NCI-H1105 treated with DMSO at 0.1 percent for 48 hours (cell line): ENCODE measurements around the gene SYTL1.
A peak's percentile ranks its signal among the peaks of the same experiment; 100 is the strongest.

Experiments used
- DNase-seq: peaks from one replicate; lab custom pipeline; 2025; lab: John Stamatoyannopoulos, UW

SYTL1 gene

DNA sequence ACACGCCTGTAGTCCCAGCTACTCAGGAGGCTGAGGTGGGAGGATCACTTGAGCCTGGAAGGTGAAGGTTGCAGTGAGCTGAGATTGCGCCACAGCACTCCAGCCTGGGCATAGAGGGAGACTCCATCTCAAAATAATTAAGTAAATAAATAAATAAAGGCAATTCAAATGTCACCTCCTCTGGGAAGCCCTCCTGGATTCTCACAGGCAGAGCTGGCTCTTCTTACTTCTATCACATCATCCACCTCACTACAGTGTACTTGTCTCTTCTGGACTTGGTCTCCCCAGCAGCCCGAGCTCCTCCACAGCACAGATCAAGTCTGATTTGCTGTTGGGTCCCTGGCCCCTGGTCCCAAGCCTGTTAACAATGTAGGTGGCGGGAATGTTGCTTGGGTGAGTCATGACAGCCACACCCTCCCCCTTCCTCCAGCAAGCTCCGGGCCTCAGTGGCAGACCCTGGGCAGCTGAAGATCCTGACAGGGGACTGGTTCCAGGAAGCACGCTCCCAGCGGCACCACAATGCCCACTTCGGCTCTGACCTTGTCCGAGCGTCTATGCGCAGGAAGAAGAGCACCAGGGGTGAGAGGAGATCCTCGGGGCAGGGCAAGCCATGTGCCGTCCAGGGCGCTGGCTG, 5.3 kb downstream of the SYTL1 start:
- no peak for DNase-seq

DNA sequence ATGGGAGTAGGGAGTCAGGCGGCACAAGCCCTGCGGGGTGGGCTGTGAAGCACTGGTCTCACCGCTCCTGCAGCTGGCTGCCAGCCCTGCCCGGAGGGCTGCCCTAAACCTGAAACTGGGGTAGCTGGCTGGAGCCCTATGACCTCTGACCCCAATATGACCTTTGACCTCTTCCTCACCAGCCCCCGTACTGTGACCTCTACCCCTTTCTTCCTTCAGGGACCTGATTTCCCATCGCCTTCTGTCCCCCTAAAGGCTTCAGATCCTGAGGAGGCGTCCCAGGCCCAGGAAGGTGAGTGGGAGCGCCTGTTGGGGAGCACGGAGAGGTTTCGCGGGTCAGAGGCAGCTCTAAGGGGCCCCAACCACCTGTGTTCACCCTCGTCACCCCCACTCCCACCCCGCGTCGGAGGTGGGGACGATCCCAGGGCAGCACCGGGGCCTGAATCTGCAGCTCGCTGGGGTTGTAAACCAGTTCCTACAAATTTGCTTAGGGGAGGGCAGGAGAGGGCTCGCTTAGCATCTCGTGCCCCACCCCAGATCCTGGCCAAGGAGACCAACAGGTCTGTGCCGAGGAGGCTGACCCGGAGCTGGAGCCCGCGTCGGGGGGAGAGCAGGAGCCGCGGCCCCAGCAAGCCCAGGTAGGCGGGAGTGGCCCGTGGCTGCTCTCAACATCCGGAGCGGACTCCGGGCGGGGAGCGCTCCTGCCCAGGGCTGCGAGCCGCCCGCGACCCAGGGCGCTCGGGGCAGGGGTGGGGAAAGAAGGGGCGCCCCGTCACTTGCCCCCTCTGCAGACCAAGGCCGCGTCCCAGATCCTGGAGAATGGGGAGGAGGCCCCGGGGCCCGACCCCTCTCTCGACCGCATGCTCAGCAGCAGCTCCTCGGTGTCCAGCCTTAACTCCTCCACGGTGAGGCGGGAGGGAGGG, 7.3 kb downstream of the SYTL1 start:
- DNase-seq = peak; percentile 84

DNA sequence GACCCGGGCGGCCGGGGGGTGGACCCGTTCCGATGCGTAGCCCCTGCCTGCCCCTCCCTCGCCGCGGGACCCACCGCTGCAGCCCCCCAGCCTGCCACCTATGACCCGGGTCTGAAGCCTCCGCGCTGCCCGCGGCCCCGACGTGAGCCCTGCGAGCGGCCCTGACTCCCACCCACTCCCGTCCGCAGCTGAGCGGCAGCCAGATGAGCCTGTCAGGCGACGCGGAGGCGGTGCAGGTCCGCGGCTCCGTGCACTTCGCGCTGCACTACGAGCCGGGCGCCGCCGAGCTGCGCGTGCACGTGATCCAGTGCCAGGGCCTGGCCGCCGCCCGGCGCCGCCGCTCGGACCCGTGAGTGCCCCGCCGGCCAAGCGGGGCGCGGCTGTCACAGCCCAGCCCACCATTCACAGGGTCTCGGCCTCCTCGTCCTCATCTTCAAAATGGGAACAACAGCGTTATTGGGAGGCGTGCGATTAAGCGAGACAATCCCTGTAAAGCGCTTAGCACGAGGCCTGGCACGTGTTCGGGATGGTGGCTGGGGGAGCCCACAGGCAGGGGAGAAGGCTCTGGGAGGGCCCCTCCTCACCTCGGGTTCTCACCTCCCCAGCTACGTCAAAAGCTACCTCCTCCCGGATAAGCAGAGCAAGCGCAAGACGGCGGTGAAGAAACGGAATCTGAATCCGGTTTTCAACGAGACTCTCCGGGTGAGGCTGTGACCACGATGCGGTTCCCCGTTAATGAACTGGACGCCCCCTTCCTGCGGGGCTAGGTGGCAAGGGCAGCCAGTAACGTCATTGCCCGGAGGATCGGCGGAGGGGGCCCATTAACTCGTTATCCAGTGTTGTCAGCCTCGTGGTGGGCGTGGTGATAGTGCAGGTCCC, 8.2 kb downstream of the SYTL1 start:
- peak; percentile 81 for DNase-seq

DNA sequence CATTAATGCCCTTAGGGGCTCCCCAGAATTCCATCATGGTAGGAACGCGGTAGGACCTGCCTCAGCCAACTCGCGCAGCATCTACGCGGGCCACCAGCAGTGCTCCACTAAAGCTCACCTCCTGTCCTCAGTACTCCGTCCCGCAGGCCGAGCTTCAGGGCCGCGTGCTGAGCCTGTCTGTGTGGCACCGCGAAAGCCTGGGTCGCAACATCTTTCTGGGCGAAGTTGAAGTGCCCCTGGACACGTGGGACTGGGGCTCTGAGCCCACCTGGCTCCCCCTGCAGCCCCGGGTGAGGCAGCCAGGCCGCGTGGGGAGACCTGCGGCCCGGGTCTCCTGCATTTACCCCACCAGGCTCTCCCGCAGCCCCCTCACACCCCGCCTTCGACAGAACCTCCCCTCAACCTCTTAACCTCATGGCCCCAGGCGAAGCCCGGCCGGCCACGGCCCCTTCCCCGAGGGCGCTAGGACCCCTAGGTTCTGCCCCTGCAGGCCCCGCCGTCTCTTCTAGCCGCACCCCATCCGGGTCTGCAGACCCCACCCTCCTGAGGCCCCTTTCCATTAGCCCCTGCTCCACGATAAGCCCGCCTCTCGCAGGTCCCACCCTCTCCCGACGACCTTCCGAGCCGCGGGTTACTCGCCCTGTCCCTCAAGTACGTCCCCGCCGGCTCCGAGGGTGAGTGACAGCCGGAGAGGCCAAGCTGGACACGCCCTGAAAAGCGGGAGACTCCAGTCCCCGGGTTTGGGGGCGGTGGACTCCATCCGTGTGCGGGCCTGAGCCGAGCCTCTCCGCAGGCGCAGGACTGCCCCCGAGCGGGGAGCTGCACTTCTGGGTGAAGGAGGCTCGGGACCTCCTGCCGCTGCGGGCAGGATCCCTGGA, 9.1 kb downstream of the SYTL1 start:
- no peak for DNase-seq

DNA sequence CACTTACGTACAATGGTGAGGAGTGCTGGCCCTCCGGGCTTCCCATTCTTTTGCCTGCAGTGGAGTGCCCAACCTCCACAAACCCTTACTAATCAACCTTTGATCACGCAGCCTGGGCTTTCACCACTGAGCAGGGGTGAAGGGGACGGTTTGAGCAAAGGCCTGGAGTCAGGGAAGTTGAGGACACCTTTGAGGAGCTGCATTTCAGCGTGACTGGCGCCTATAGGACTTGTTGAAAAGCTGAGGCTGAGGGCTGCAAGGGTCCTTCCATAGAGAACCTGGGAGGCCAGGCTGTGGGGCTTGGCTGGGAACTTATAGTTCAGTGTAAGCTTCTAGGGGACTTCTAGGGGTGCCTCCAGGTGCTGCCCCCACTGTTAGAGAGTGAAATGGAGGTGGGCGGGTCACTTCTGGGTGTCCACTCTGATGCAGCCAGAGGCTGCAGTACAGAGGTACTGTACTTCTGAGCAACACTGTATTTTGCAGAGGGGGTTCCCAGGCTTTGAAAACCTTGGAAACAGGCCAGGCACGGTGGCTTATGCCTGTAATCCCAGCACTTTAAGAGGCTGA, 9.8 kb downstream of the SYTL1 start:
- no peak for DNase-seq

DNA sequence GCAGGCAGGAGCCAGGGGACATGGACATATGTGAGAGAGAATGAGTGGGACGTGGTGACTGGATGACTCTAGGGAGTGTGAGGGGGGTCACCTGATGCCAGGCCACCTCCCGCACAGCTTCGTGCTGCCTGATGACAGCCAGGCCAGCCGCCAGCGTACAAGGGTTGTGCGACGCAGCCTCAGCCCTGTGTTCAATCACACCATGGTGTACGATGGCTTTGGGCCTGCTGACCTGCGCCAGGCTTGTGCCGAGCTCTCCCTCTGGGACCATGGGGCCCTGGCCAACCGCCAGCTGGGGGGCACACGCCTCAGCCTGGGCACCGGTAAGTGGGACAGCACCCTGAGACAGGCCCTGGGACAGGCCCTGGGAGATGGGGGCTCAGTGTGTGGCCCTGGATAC, 11.3 kb downstream of the SYTL1 start:
- no peak for DNase-seq

DNA sequence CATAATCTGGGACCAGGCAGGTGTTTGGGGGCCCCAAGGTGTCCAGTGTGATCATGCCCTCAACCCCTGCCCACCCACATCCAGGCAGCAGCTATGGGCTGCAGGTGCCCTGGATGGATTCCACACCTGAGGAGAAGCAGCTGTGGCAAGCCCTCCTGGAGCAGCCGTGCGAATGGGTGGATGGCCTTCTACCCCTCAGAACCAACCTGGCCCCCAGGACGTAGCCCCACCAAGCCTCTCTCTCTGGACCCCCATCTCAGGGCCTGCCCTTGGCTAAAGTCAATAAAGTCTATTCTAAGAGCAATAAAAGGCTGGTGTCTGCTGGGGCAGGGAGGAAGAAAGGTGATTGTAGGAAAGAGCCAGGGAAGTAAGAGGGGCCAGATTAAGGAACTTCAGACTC, 11.8 kb downstream of the SYTL1 start:
- DNase-seq = no peak

DNA sequence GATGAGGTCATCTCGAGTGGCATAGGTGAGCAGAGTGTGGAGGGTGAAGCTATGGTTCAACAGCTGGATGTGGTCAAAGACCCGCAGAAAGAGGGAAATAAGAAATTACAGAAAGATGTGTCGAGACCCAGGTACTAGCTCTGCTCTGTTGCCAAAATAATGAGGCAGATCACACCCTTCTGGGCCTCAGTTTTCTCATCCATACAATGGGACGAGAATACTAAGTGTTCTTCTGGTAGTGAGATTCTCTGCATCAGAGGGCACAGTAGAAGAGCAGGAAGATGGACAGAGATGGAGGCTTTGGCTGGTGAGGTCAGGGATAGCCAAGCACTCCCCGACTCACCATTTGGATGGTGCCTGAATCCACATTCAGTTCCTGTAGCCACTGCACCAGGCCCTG, 13.9 kb downstream of the SYTL1 start:
- no peak for DNase-seq

DNA sequence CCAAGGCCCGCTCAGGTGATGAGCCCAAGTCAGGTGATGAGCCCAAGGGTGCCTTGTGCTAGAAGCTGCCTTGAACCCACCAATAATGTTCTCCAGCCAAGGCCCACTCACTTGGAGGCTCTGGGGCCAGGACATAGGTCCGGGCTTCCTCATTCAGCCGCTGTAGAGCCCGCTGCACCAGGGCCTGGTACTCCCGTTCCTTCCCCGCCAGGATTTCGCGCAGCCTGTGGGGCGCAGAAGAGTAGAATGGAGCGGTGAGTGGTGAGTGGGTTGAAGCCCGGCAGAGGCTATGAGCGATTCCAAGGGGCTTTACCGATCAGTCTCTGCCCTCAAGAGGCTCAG, 14.4 kb downstream of the SYTL1 start:
- no peak for DNase-seq

DNA sequence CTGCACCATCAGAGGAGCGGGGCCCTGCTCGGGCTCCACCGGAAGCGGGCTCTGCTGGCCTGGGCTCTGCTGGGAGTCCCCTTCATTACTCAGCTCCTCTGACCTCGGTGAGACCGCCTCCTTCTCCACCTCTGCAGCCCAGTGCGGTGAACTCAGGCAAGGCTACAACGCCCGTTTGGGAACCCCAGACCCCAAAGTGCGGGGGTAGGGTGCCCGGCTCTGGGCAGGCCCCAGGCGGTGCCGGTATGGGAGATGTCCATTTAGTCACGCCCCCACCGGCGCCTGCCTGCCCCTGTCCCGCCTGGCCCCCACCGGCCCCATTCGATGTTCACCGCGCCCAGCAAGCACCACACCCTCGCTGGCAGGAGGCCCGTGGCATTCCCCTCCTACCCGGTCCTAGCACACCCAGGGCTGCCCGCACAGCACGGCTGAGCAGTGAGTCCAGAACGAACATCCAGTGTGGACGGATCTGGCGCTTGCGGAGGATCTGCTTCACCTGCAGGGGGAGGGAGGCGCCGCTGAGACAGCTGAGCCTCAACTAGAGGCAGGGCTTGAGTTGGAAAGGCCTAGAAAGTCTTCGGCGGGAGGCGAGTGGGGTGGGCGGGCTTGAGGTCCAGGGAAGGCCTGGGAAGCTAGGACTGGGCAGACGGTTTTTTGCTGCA, 14.9 kb downstream of the SYTL1 start:
- no peak for DNase-seq

DNA sequence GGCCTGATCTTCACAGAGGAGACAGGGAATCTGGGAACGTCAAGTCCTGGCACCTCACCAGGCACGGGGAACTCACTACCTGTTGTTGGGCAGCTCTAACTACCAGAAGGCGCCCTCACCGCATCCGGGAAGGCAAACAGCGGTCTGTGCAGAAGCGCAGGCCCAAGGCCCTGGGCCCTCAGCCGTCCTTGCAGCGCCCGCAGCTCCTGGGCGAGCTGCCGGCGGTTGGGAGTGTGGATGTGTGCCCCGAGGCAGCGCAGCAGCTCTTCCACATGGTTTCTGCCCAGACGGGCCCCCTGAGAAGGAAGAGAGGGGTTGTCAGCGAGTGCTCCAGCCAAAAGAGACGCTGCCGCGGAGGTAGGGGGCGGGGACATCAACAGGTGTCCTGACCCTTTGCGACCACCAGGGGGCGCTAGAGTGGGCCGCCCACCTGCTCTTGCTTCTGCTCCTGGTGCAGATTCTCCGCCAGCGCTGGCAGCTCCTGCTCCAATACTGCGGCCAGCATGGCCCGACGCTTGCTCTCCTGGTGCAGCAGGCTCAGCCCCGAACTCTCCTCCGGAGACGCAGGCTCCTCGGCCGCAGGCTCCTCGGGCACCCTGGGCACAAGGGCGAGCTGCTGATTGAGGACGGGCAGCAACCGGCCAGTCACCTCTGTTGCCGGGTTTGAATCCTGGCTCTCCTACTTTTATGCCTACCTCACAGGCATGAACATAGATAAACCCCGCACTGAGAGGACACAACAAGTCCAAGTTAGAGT, 15.6 kb downstream of the SYTL1 start:
- DNase-seq = peak; percentile 71

DNA sequence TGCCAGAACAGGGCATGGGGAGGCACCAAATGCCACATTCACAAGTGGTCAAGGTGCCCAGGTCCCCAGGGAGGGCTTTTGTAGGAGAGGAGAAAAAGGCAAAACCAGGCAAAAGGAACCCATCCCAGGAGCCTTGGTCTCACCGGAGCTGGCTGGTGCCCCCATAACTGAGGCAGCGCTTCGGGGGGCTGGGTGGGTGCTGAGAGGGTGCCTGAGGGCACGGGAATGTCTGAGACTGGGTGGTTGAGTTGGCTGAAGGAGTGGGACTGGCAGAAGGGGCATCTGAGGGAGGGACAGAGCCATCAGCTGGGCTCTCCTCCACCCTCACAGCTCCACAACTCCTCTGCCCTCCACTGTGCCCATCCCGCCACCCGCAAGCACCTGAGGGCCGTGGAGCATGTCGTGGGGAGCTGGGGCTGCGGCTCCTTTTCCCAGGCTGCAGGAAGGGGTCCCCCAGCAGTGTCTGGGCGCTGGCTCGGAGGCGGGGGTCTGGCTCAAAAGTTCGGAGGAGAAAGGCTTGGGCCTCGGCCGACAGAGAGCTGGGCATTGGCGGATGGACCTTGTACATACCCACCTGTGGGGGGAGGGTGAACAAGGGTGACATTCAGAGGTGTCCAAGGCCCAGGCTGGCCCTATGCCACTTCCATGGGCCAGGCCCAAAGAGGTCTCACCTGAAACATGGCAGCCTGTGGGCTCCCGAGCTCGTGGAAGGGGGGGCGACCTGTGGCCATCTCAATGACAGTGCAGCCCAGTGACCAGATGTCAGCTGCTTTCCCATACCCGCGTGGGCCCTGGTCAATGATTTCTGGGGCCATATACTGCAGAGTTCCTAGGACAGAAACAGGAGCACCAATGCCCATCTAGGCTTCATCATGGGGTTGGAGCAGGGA, 16.5 kb downstream of the SYTL1 start:
- DNase-seq = no peak

DNA sequence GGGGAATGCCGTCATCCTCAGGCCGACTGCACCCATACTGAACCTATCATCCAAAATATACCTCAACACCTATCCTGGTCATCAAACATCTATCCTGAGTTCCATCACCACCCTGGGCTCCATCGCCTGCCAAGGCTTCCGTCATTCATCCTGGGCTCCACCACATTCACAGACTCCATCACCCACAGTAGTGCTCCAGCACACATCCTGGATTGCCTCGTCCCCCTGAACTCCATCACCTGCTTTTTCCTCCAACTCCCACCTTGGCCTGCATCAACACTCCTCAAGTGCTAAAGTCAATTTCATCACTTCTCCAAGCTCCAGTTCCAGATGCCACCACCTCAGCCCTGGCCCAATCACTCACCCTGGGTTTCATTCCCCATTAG, 17.1 kb downstream of the SYTL1 start:
- DNase-seq = no peak

DNA sequence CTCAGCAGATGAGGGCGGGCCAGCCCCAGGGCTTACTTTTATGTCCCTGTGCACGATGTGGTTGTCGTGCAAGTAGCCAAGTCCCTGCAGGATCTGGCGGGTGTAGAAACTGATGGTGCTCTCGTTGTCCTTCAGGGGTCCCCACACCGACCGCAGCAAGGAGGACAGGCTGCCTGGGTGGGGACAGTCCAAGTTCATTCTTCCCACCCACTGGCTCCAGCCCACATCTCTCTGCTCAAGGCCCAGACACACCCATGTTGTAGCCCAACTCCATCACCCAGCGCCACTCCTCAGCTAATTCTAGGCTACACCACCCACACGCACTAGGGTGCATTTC, 18.0 kb downstream of the SYTL1 start:
- no peak for DNase-seq

DNA sequence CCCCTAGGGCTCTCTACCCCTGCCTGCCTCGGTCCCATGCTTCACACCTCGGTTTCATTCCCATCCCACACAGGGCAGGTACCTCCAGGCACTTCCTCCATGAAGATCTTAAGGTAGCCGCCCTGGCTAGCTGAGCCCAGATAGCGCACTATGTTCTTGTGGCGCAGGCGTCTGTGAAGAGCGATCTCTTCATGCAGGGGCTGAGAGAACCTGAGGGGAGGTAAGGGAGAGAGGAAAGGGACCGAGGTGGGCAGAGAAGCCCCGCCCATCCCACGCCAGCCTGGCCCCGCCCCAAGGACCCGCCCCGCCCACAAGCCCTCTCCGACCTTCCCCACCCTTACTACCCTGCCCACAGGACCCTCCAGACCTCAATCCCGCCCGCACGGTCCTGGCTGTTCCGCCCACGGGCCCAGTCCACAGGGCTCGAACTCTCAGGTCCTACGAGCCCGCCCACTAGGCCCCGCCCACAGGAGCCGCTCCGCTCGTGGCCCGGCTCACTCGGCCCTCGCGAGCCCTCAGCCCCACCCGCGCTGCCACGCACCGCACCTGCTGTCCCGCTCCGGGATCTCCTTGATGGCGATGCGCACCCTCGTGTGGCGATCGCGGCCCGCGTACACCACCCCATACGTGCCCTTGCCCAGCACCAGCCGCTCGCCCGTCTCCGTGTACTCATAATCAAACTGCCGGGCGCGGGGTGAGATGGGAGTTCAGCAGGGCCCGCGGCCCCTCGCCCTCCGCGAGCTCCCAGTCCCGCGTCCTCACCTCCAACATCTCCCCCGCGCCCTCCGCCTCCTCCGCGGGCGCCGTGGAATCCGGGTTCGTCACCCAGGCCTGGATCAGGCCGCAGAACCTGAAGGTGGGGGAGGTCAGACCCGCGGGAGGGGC, 18.6 kb downstream of the SYTL1 start:
- DNase-seq = no peak

DNA sequence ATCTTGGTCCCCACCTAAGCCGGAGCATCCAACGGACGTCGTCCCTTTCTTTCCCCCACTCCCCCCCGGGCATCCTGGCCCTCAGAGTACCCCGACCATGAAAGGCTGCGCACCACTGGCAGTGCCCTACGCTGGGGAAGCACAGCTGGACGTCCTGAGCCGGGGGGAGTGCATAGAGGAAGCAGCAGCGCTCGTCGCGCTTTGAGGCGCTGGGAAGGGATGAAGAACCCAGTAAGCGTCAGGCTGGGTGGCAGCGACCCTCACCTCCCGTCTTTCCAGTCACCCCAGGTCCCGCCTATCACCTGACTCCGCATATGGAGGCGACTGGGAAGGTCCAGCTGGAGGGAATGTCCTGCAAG, 19.2 kb downstream of the SYTL1 start:
- no peak for DNase-seq

DNA sequence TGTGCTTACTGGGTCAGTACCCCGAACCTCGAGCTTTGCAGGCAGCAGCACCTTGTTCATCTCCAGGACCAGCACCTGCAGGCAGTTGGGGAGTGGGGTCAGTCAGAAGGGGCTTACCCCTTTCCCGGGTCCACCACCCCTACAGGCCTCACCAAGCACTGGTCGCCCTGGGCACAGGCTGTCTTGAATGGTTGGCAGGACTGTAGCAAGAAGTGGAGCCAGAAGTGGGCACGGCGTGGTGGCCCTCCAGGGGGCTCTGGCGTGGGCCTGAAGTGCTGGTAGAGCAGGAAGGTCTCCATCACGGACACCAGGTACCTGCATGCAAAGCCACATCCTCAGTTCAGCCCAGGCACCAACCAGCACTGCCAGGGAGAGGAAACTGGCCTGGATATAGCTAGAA, 19.7 kb downstream of the SYTL1 start:
- DNase-seq = no peak
